ENCODE data around the gene AFF1. TPM values are rescaled to one million over a fixed set of nuclear protein-coding genes. Genes with fewer than 3 reads are reported as not detected.

Gene AFF1
- total and polyA plus RNA-seq, 4 donors, result 7.2 to 42.8 (median 21.5) TPM

DNA sequence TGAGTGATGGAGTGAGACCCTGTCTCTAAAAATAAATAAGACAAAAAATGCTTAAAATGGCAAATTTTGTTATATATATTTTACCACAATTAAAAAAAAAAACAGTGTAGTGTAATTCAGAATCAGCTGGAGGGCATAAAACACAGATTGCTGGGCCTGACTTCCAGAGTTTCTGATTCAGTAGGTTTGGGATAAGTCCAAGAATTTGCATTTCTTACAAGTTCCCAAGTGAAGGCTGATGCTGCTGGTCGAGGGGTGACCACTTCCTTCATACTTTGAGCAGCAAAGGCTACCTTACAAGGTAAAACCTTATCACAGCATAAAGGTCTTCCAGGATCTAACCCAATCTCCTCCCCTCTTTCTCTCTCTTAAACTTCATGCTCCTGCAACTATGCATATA is 244.9 kb downstream of the AFF1 start:
- no peak for DNase-seq (ENCODE audit: low spot score)
- H3K4me1 ChIP-seq (ENCODE audit: control insufficient read depth in 4 of 4, insufficient read depth in 4 of 4, low read length in 3 of 4), result no peaks in the 10 kb centered on the region
- 85% methylated on average over 1 of the region's 1 CpG for WGBS
- peaks cover 0 to 4% (median 1%) of the 10 kb centered on the region in 4 donors for H3K36me3 ChIP-seq (ENCODE audit: control insufficient read depth in 4 of 4, insufficient read depth in 3 of 4, low read depth in 1 of 4, low read length in 3 of 4)
- H3K4me3 ChIP-seq (ENCODE audit: low read depth in 1 of 3, low read length in 3 of 3), result no peak overlapping the region
- H3K9me3 ChIP-seq (ENCODE audit: control insufficient read depth in 4 of 4, low read length in 3 of 4), result no peaks in the 10 kb centered on the region
- no peak overlapping the region for H3K27ac ChIP-seq (ENCODE audit: low read depth in 1 of 2, low read length in 2 of 2)
- no peak for TF ChIP-seq HNF4A (conservative IDR thresholded peaks at IDR 0.05)
- TF ChIP-seq, protein P1, sequence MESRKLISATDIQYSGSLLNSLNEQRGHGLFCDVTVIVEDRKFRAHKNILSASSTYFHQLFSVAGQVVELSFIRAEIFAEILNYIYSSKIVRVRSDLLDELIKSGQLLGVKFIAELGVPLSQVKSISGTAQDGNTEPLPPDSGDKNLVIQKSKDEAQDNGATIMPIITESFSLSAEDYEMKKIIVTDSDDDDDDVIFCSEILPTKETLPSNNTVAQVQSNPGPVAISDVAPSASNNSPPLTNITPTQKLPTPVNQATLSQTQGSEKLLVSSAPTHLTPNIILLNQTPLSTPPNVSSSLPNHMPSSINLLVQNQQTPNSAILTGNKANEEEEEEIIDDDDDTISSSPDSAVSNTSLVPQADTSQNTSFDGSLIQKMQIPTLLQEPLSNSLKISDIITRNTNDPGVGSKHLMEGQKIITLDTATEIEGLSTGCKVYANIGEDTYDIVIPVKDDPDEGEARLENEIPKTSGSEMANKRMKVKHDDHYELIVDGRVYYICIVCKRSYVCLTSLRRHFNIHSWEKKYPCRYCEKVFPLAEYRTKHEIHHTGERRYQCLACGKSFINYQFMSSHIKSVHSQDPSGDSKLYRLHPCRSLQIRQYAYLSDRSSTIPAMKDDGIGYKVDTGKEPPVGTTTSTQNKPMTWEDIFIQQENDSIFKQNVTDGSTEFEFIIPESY (IDR thresholded peaks at IDR 0.05), result no peak
- TF ChIP-seq, protein P2, sequence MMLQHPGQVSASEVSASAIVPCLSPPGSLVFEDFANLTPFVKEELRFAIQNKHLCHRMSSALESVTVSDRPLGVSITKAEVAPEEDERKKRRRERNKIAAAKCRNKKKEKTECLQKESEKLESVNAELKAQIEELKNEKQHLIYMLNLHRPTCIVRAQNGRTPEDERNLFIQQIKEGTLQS (IDR thresholded peaks at IDR 0.05), result no peak
- H3K27me3 ChIP-seq (ENCODE audit: control insufficient read depth in 4 of 4, insufficient read depth in 4 of 4, low read length in 3 of 4), result no peaks in the 10 kb centered on the region
- no peak overlapping the region for H3K9ac ChIP-seq (ENCODE audit: low read depth in 1 of 2, low read length in 2 of 2)

DNA sequence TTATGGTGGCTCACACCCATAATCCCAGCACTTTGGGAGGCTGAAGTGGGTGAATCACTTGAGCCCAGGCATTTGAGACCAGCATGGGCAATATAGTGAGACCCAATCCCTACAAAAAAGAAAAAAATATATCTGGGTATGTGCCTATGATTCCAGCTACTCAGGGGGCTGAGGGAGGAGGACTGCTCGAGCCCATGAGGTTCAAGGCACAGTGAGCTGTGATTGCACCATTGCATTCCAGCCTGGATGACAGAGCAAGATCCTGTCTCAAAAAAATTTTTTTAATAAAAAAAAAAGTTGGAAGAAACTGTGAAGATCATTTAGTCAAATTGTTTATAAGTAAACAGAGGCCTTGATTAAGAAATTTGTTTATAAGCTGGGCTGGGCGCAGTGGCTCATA is 246.0 kb downstream of the AFF1 start:
- Histone ChIP-seq H3K36me3 (ENCODE audit: control insufficient read depth in 4 of 4, insufficient read depth in 3 of 4, low read depth in 1 of 4, low read length in 3 of 4) (peaks cover 0 to 4% (median 1%) of the 10 kb centered on the region in 4 donors), H3K27ac (ENCODE audit: low read depth in 1 of 2, low read length in 2 of 2) (no peak overlapping the region), H3K9me3 (ENCODE audit: control insufficient read depth in 4 of 4, low read length in 3 of 4) (no peaks in the 10 kb centered on the region), H3K27me3 (ENCODE audit: control insufficient read depth in 4 of 4, insufficient read depth in 4 of 4, low read length in 3 of 4) (no peaks in the 10 kb centered on the region), H3K9ac (ENCODE audit: low read depth in 1 of 2, low read length in 2 of 2) (no peak overlapping the region), H3K4me3 (ENCODE audit: low read depth in 1 of 3, low read length in 3 of 3) (no peak overlapping the region), H3K4me1 (ENCODE audit: control insufficient read depth in 4 of 4, insufficient read depth in 4 of 4, low read length in 3 of 4) (no peaks in the 10 kb centered on the region)
- WGBS, result 97% methylated on average over 2 of the region's 2 CpGs
- TF ChIP-seq RXRA (IDR thresholded peaks at IDR 0.05), result no peak
- TF ChIP-seq HNF4A (conservative IDR thresholded peaks at IDR 0.05), result no peak
- no peak for TF ChIP-seq FOXA1 (IDR thresholded peaks at IDR 0.05)
- TF ChIP-seq, protein P3, sequence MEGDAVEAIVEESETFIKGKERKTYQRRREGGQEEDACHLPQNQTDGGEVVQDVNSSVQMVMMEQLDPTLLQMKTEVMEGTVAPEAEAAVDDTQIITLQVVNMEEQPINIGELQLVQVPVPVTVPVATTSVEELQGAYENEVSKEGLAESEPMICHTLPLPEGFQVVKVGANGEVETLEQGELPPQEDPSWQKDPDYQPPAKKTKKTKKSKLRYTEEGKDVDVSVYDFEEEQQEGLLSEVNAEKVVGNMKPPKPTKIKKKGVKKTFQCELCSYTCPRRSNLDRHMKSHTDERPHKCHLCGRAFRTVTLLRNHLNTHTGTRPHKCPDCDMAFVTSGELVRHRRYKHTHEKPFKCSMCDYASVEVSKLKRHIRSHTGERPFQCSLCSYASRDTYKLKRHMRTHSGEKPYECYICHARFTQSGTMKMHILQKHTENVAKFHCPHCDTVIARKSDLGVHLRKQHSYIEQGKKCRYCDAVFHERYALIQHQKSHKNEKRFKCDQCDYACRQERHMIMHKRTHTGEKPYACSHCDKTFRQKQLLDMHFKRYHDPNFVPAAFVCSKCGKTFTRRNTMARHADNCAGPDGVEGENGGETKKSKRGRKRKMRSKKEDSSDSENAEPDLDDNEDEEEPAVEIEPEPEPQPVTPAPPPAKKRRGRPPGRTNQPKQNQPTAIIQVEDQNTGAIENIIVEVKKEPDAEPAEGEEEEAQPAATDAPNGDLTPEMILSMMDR (IDR thresholded peaks at IDR 0.05; ENCODE audit: low read depth, low read length, missing input control), result no peak
- no peak for TF ChIP-seq NR2F2 (IDR thresholded peaks at IDR 0.05)
- no peak for TF ChIP-seq SP1 (IDR thresholded peaks at IDR 0.05)
- TF ChIP-seq FOXA2 (IDR thresholded peaks at IDR 0.05), result no peak
- TF ChIP-seq HNF4G (IDR thresholded peaks at IDR 0.05), result no peak
- no peak for TF ChIP-seq YY1 (IDR thresholded peaks at IDR 0.05)
- TF ChIP-seq JUND (IDR thresholded peaks at IDR 0.05), result no peak
- TF ChIP-seq EGR1 (IDR thresholded peaks at IDR 0.05; ENCODE audit: low read depth in 2 of 2), result no peak
- TF ChIP-seq, protein P1 (IDR thresholded peaks at IDR 0.05), result no peak
- no peak for TF ChIP-seq TAF1 (conservative IDR thresholded peaks at IDR 0.05)
- TF ChIP-seq, protein P4, sequence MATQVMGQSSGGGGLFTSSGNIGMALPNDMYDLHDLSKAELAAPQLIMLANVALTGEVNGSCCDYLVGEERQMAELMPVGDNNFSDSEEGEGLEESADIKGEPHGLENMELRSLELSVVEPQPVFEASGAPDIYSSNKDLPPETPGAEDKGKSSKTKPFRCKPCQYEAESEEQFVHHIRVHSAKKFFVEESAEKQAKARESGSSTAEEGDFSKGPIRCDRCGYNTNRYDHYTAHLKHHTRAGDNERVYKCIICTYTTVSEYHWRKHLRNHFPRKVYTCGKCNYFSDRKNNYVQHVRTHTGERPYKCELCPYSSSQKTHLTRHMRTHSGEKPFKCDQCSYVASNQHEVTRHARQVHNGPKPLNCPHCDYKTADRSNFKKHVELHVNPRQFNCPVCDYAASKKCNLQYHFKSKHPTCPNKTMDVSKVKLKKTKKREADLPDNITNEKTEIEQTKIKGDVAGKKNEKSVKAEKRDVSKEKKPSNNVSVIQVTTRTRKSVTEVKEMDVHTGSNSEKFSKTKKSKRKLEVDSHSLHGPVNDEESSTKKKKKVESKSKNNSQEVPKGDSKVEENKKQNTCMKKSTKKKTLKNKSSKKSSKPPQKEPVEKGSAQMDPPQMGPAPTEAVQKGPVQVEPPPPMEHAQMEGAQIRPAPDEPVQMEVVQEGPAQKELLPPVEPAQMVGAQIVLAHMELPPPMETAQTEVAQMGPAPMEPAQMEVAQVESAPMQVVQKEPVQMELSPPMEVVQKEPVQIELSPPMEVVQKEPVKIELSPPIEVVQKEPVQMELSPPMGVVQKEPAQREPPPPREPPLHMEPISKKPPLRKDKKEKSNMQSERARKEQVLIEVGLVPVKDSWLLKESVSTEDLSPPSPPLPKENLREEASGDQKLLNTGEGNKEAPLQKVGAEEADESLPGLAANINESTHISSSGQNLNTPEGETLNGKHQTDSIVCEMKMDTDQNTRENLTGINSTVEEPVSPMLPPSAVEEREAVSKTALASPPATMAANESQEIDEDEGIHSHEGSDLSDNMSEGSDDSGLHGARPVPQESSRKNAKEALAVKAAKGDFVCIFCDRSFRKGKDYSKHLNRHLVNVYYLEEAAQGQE (IDR thresholded peaks at IDR 0.05), result no peak
- TF ChIP-seq, protein P5, sequence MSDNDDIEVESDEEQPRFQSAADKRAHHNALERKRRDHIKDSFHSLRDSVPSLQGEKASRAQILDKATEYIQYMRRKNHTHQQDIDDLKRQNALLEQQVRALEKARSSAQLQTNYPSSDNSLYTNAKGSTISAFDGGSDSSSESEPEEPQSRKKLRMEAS (IDR thresholded peaks at IDR 0.05), result no peak
- no peak for TF ChIP-seq RAD21 (IDR thresholded peaks at IDR 0.05)
- TF ChIP-seq GABPA (IDR thresholded peaks at IDR 0.05 in 1 of 2, conservative IDR thresholded peaks at IDR 0.05 in 1 of 2), result no peak
- TF ChIP-seq, protein P2 (IDR thresholded peaks at IDR 0.05), result no peak
- DNase-seq (ENCODE audit: low spot score), result no peak

Measured in liver (tissue), 9 donors.